ENCODE measurements around the gene COG5. TPM values are rescaled to one million over a fixed set of nuclear protein-coding genes. Genes with fewer than 3 reads are reported as not detected.
A peak's percentile ranks its signal among the peaks of the same experiment; 100 is the strongest.

Gene COG5
- total RNA-seq, 2 donors from 2014 or later: 39.7 to 45.8 TPM

- intact Hi-C loops (cut with DNase I, micrococcal nuclease): no loop called here
- no peak for DNase-seq
- no peak for ATAC-seq
These were observed 33.0 kb downstream of the COG5 start for GRCh38 chr7:107530751-107531150.

- no peak for DNase-seq
- ATAC-seq: no peak
- intact Hi-C loops (cut with DNase I, micrococcal nuclease): no loop called here
These were observed 35.3 kb downstream of the COG5 start for GRCh38 chr7:107528461-107528860.

GRCh38 chr7:107527196-107527595 lies 36.5 kb downstream of the COG5 start:
- ATAC-seq (no peak), DNase-seq (no peak)
- intact Hi-C loops (cut with DNase I, micrococcal nuclease): no loop called here

- intact Hi-C loops (cut with DNase I, micrococcal nuclease): no loop called here
- ATAC-seq (no peak), DNase-seq (no peak)
These were observed 37.0 kb downstream of the COG5 start for GRCh38 chr7:107526672-107527071.

GRCh38 chr7:107506674-107507339 lies 56.9 kb downstream of the COG5 start:
- peak; percentile 85 to 88 for DNase-seq
- intact Hi-C loops (cut with DNase I, micrococcal nuclease): no loop called here
- peak; percentile 93 for ATAC-seq

- intact Hi-C loops (cut with DNase I, micrococcal nuclease): no loop called here
- DNase-seq: peak; percentile 74 to 80
- ATAC-seq: peak; percentile 84
These were observed 57.6 kb downstream of the COG5 start for GRCh38 chr7:107505997-107506673.

GRCh38 chr7:107505362-107505761 lies 58.4 kb downstream of the COG5 start:
- no peak for DNase-seq
- no peak for ATAC-seq
- intact Hi-C loops (cut with DNase I, micrococcal nuclease): no loop called here

GRCh38 chr7:107503687-107504086 lies 60.0 kb downstream of the COG5 start:
- intact Hi-C loops (cut with DNase I, micrococcal nuclease): no loop called here
- ATAC-seq: no peak
- DNase-seq: no peak

GRCh38 chr7:107502797-107503196 lies 60.9 kb downstream of the COG5 start:
- intact Hi-C loops (cut with DNase I, micrococcal nuclease): no loop called here

GRCh38 chr7:107502154-107502553 lies 61.6 kb downstream of the COG5 start:
- intact Hi-C loops (cut with DNase I, micrococcal nuclease): no loop called here
- DNase-seq: no peak
- ATAC-seq: no peak

More at GRCh38 chr7:107502797-107503196, 60.9 kb downstream of the COG5 start:
- no peak for DNase-seq
- no peak for ATAC-seq

- ATAC-seq (peak; percentile 30), DNase-seq (peak in 1 of 2 donors; percentile 34)
- intact Hi-C loops (cut with DNase I, micrococcal nuclease): no loop called here
These were observed 62.1 kb downstream of the COG5 start for GRCh38 chr7:107501593-107501992.

GRCh38 chr7:107499731-107500130 lies 64.0 kb downstream of the COG5 start:
- DNase-seq (no peak), ATAC-seq (no peak)
- intact Hi-C loops (cut with DNase I, micrococcal nuclease): no loop called here

GRCh38 chr7:107495516-107495915 lies 68.2 kb downstream of the COG5 start:
- intact Hi-C loops (cut with DNase I, micrococcal nuclease): no loop called here
- DNase-seq (no peak), ATAC-seq (no peak)

- ATAC-seq (no peak), DNase-seq (no peak)
- intact Hi-C loops (cut with DNase I, micrococcal nuclease): no loop called here
These were observed 68.8 kb downstream of the COG5 start for GRCh38 chr7:107494884-107495283.

- intact Hi-C loops (cut with DNase I, micrococcal nuclease): no loop called here
- peak; percentile 86 for ATAC-seq
- no peak for DNase-seq
These were observed 69.4 kb downstream of the COG5 start for GRCh38 chr7:107494315-107494751.

- intact Hi-C loops (cut with DNase I, micrococcal nuclease): no loop called here
- ATAC-seq (peak; percentile 80), DNase-seq (no peak)
These were observed 70.8 kb downstream of the COG5 start for GRCh38 chr7:107492875-107493274.

GRCh38 chr7:107486041-107486440 lies 77.7 kb downstream of the COG5 start:
- intact Hi-C loops (cut with DNase I, micrococcal nuclease): no loop called here

GRCh38 chr7:107482571-107482970 lies 81.1 kb downstream of the COG5 start:
- ATAC-seq (no peak), DNase-seq (no peak)
- intact Hi-C loops (cut with DNase I, micrococcal nuclease): no loop called here

More at GRCh38 chr7:107486041-107486440, 77.7 kb downstream of the COG5 start:
- ATAC-seq (no peak), DNase-seq (no peak)

GRCh38 chr7:107480932-107481331 lies 82.8 kb downstream of the COG5 start:
- DNase-seq: no peak
- intact Hi-C loops (cut with DNase I, micrococcal nuclease): no loop called here
- no peak for ATAC-seq

- intact Hi-C loops (cut with DNase I, micrococcal nuclease): no loop called here
- ATAC-seq (no peak), DNase-seq (no peak)
These were observed 84.4 kb downstream of the COG5 start for GRCh38 chr7:107479303-107479702.

GRCh38 chr7:107474104-107474521 lies 89.6 kb downstream of the COG5 start:
- intact Hi-C loops (cut with DNase I, micrococcal nuclease): no loop called here
- DNase-seq (no peak), ATAC-seq (no peak)
